ENCODE data around the gene POLR2A. TPM values are rescaled to one million over a fixed set of nuclear protein-coding genes. Genes with fewer than 3 reads are reported as not detected.

The POLR2A gene
- total RNA-seq, 1 donor from 2014 or later: 151 TPM

GRCh38 chr17:7436556-7437368 lies 47.4 kb upstream of the POLR2A start:
- FAIRE-seq (no peak), DNase-seq (ENCODE audit: low read depth) (peak; percentile 55)
- peak overlapping the region; percentile 84 for H3K4me2 ChIP-seq (ENCODE audit: low read length)
- H3K79me2 ChIP-seq (ENCODE audit: insufficient read depth, low read length): no peaks in the 10 kb centered on the region
- H3K4me1 ChIP-seq (ENCODE audit: insufficient read depth, low read length): peaks cover 27% of the 10 kb centered on the region
- peak overlapping the region; percentile 92 for H3K4me3 Mint-ChIP-seq (ENCODE audit: unreplicated experiment)
- H3K4me3 ChIP-seq (ENCODE audit: insufficient read depth, low read depth, low read length): no peak overlapping the region
- TF ChIP-seq CTCF (IDR thresholded peaks at IDR 0.05; ENCODE audit: insufficient read depth, low read depth, low read length): peak; percentile 39
- TF ChIP-seq EZH2 (IDR thresholded peaks at IDR 0.05; ENCODE audit: insufficient read depth, low read length): no peak
- no peak overlapping the region for H3K27ac ChIP-seq (ENCODE audit: low read depth, low read length)
- no peaks in the 10 kb centered on the region for H3K36me3 ChIP-seq (ENCODE audit: insufficient read depth, low read length)
- H3K9ac ChIP-seq (ENCODE audit: low read length): no peak overlapping the region
- H3K4me1 Mint-ChIP-seq (ENCODE audit: low read depth, unreplicated experiment): peaks cover 13% of the 10 kb centered on the region
- H2AFZ ChIP-seq (ENCODE audit: low read depth, low read length): peak overlapping the region; percentile 75
- H3K36me3 Mint-ChIP-seq (ENCODE audit: low read depth, unreplicated experiment): peaks cover 3% of the 10 kb centered on the region
- no peaks in the 10 kb centered on the region for H3K27me3 Mint-ChIP-seq (ENCODE audit: low read depth, unreplicated experiment)
- H3K9me3 ChIP-seq (ENCODE audit: insufficient read depth, low read depth, low read length): no peaks in the 10 kb centered on the region
- no peaks in the 10 kb centered on the region for H3K9me3 Mint-ChIP-seq (ENCODE audit: unreplicated experiment)
- H4K20me1 ChIP-seq (ENCODE audit: insufficient read depth, low read length): peaks cover 13% of the 10 kb centered on the region
- peaks cover 27% of the 10 kb centered on the region for H3K27me3 ChIP-seq (ENCODE audit: insufficient read depth, low read length)
- H3K27ac Mint-ChIP-seq (ENCODE audit: unreplicated experiment): peak overlapping the region; percentile 58

GRCh38 chr17:7437369-7437863 lies 46.8 kb upstream of the POLR2A start:
- peak overlapping the region; percentile 94 for H3K4me3 Mint-ChIP-seq (ENCODE audit: unreplicated experiment)
- peaks cover 13% of the 10 kb centered on the region for H3K4me1 Mint-ChIP-seq (ENCODE audit: low read depth, unreplicated experiment)
- no peak overlapping the region for H3K4me3 ChIP-seq (ENCODE audit: insufficient read depth, low read depth, low read length)
- no peaks in the 10 kb centered on the region for H3K27me3 Mint-ChIP-seq (ENCODE audit: low read depth, unreplicated experiment)
- H3K4me2 ChIP-seq (ENCODE audit: low read length): peak overlapping the region; percentile 84
- no peaks in the 10 kb centered on the region for H3K36me3 ChIP-seq (ENCODE audit: insufficient read depth, low read length)
- peaks cover 27% of the 10 kb centered on the region for H3K4me1 ChIP-seq (ENCODE audit: insufficient read depth, low read length)
- no peak overlapping the region for H3K9ac ChIP-seq (ENCODE audit: low read length)
- H3K36me3 Mint-ChIP-seq (ENCODE audit: low read depth, unreplicated experiment): peaks cover 6% of the 10 kb centered on the region
- H2AFZ ChIP-seq (ENCODE audit: low read depth, low read length): peak overlapping the region; percentile 68
- no peak for FAIRE-seq
- peak overlapping the region; percentile 88 for H3K27ac Mint-ChIP-seq (ENCODE audit: unreplicated experiment)
- H3K9me3 Mint-ChIP-seq (ENCODE audit: unreplicated experiment): no peaks in the 10 kb centered on the region
- H3K27ac ChIP-seq (ENCODE audit: low read depth, low read length): no peak overlapping the region
- H3K9me3 ChIP-seq (ENCODE audit: insufficient read depth, low read depth, low read length): no peaks in the 10 kb centered on the region
- H3K79me2 ChIP-seq (ENCODE audit: insufficient read depth, low read length): no peaks in the 10 kb centered on the region
- no peak for TF ChIP-seq EZH2 (IDR thresholded peaks at IDR 0.05; ENCODE audit: insufficient read depth, low read length)
- TF ChIP-seq CTCF (IDR thresholded peaks at IDR 0.05; ENCODE audit: insufficient read depth, low read depth, low read length): no peak
- DNase-seq (ENCODE audit: low read depth): no peak
- H3K27me3 ChIP-seq (ENCODE audit: insufficient read depth, low read length): peaks cover 27% of the 10 kb centered on the region
- H4K20me1 ChIP-seq (ENCODE audit: insufficient read depth, low read length): peaks cover 13% of the 10 kb centered on the region

Data from astrocyte (in vitro differentiated cells and primary cell).